Measurements from ENCODE around the gene HERC3.

HERC3 gene

DNA sequence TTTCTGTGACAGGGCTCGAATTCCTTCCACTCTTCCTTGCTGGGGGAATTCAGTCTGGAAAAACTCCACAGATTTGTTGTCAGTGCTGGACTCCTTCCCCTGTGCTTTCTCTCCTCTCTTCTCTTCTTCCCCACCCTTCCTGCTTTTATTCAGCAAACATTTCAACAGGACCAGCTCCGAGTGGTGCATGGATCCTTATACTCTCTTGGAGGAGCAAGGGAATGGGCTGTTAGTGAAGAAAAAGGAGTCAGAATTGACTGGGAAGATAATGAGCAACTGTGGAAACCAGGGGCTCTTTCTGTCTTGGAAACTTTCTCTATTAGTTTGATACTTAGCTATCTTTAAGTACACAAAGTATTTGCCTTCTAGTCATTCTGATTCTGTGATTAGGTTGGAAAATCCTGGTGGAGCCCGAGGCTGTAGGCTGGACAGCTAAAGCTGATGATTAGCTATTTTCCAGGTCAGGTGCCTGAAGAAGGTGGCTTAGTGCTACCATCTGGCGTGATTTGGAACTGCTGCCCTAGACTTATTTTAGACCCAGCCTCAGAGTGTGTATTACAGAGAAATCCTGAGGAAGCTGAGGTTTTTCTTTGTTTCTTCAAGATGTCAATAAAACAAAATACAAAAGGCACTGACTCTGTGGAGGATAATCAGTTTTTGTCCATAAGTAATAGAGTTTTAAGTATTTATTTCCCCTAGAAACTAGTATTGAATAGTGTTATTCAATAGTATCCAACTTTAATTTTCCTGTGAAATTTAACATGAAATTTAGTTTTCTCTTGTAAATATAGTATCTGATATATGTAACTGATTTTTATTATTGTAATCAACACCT is 67.0 kb downstream of the HERC3 start:
- no peak for DNase-seq (ENCODE audit: low read depth, low spot score)
- TF ChIP-seq, protein P1, sequence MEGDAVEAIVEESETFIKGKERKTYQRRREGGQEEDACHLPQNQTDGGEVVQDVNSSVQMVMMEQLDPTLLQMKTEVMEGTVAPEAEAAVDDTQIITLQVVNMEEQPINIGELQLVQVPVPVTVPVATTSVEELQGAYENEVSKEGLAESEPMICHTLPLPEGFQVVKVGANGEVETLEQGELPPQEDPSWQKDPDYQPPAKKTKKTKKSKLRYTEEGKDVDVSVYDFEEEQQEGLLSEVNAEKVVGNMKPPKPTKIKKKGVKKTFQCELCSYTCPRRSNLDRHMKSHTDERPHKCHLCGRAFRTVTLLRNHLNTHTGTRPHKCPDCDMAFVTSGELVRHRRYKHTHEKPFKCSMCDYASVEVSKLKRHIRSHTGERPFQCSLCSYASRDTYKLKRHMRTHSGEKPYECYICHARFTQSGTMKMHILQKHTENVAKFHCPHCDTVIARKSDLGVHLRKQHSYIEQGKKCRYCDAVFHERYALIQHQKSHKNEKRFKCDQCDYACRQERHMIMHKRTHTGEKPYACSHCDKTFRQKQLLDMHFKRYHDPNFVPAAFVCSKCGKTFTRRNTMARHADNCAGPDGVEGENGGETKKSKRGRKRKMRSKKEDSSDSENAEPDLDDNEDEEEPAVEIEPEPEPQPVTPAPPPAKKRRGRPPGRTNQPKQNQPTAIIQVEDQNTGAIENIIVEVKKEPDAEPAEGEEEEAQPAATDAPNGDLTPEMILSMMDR (IDR thresholded peaks at IDR 0.05; ENCODE audit: insufficient read depth, low read length, missing control alignments): peak; percentile 61
- H3K4me3 ChIP-seq (ENCODE audit: low read depth, low read length): no peak overlapping the region
- POLR2A ChIA-PET: interaction anchor here (0.6 to 1.1 kb wide), 2 partner anchors 47 to 120 kb away, joined by 3 read pairs; no protein-coding TSS in a partner anchor
- CTCF ChIA-PET: interaction anchor here (0.6 to 1.4 kb wide), 19 partner anchors 9 to 364 kb away, joined by 3 to 34 read pairs (median 5); partner anchors contain the start of genes HERC3 and PYURF

DNA sequence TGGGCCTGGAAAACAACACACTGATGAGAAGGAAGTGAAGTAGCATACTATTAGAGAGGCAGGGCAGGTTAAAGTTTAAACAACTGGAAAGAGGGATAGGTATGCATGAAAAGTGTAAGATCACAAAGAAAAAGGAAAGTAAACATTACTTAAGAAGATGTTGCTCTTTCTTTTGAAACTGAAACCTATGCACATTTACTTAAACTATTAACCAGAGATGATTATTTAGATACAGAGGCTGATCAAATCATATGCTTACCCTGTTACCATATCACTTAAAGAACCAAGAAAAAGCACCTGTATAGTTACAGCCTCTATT is 67.6 kb downstream of the HERC3 start:
- DNase-seq (ENCODE audit: low read depth, low spot score): no peak
- ChIA-PET POLR2A (interaction anchor here (0.6 kb wide), 1 partner anchor 47 kb away, joined by 3 read pairs; no protein-coding TSS in a partner anchor), CTCF (interaction anchor here (1.1 to 1.4 kb wide), 10 partner anchors 9 to 364 kb away, joined by 4 to 34 read pairs (median 11); partner anchors contain the start of gene PYURF)
- TF ChIP-seq, protein P1 (IDR thresholded peaks at IDR 0.05; ENCODE audit: insufficient read depth, low read length, missing control alignments): no peak
- no peak overlapping the region for H3K4me3 ChIP-seq (ENCODE audit: low read depth, low read length)

DNA sequence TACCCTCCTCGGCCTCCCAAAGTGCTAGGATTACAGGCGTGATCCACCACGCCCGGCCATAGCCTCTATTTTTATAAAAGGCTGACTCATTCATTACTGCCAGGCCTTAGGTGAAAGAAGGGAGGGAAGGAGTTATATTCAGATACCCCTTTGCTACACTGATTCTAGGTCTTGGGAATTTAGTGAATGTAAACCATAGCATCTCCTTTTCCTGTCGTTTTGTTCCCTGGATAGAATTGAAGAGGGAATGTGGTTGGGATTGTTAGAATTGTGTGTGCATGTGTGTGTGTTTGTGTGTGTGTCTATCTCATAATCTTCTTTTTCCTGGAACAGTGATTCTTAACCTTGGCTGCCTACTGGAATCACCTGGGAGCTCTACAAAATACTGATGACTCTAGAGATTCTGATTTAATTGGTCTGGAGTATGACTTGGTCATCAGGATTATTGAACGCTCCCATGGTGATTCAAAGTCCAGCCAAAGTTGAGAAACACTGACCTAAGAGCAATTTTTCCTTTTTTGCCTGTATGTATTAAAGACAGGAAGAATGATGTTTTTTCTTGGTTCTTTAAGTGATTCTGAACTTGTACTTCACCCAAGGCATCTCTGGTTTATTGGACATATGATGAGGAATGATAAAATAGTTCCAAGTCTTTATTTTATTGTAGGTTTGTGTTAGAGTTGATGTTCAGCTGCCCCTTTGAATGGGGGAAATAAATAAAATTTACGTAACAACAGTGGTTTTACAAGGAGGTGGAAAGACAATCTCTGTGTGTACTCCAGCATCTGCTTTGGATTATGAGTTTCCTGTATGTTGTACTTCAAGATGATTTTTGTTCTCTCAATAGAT is 68.4 kb downstream of the HERC3 start:
- ChIA-PET CTCF (interaction anchor here (0.7 to 4.8 kb wide), 8 partner anchors 12 to 363 kb away, joined by 3 to 62 read pairs (median 4); no protein-coding TSS in a partner anchor), POLR2A (no interaction called here)
- DNase-seq (ENCODE audit: low read depth, low spot score): no peak
- TF ChIP-seq, protein P1 (IDR thresholded peaks at IDR 0.05; ENCODE audit: insufficient read depth, low read length, missing control alignments): no peak
- H3K4me3 ChIP-seq (ENCODE audit: low read depth, low read length): no peak overlapping the region

DNA sequence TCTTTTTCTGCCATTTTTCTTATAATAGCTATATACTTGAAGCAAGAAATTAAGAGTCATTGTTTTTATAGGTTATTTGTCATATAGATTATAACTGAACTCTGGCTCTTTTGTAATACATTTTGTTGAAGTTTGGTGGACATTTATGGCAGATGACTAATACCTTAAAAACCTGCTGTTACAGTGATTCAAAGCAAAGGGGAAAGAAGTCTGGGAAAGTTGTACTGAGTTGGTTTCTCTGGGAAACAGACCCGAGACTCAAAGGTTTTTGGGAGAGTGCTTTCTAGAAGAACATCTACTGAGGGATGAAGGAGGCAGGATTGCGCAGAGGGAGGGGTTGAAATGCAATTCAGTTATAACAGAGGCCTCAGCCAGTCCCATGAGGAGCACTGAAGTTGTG is 69.5 kb downstream of the HERC3 start:
- no peak overlapping the region for H3K4me3 ChIP-seq (ENCODE audit: low read depth, low read length)
- peak; percentile 65 for DNase-seq (ENCODE audit: low read depth, low spot score)
- TF ChIP-seq, protein P1 (IDR thresholded peaks at IDR 0.05; ENCODE audit: insufficient read depth, low read length, missing control alignments): no peak
- ChIA-PET POLR2A (no interaction called here), CTCF (interaction anchor here (0.6 to 4.8 kb wide), 10 partner anchors 11 to 361 kb away, joined by 3 to 62 read pairs (median 5); no protein-coding TSS in a partner anchor)

DNA sequence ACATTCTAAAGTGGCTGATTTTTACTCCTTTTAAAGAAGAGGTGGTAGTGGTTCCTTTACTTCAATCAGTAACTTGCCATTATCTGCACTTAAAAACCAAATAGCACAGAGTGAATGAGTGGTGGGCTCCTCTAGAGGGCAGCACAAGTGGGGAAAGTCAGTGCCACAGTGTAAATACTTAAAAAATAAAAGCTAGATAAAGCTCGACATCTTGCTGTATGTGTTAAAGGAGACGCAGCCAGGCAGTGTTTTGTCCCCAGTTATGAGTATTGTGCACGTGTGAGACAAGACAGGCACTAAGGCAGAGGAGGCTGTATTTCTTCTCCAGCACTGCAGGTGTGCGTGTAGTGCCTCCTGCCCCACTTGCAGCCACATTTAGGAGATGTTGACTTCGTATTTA is 80.7 kb downstream of the HERC3 start:
- TF ChIP-seq, protein P1 (IDR thresholded peaks at IDR 0.05; ENCODE audit: insufficient read depth, low read length, missing control alignments): peak; percentile 50
- ChIA-PET POLR2A (no interaction called here), CTCF (interaction anchor here (0.6 to 5.3 kb wide), 28 partner anchors 11 to 351 kb away, joined by 3 to 62 read pairs (median 4); no protein-coding TSS in a partner anchor)
- no peak for DNase-seq (ENCODE audit: low read depth, low spot score)
- no peak overlapping the region for H3K4me3 ChIP-seq (ENCODE audit: low read depth, low read length)

Data from AG04449 (cell line).